MM.1S (cell line): ENCODE measurements around the gene AKAP8.

Source experiments
- DNase-seq: peaks from one replicate; pipeline ENCODE4 v3.0.0-alpha.2; 2015
- H2AFZ ChIP-seq: fragments of 300-600 bp; sonication (generic); 2 replicates; pipeline ENCODE4 v1.6.0; 2016; ENCODE audit warnings: antibody characterized with exemption, low read length
- H3F3A ChIP-seq: fragments of 300-600 bp; sonication (generic); 2 replicates; pipeline ENCODE4 v1.6.1; 2016; ENCODE audit warnings: mild to moderate bottlenecking, antibody characterized with exemption, low read length, moderate library complexity, mixed read lengths; ENCODE audit not compliant: insufficient read depth
- H3K27ac ChIP-seq: fragments of 300-600 bp; sonication (generic); 2 replicates; pipeline ENCODE4 v1.5.1; 2016; ENCODE audit warnings: mild to moderate bottlenecking, low read length
- H3K27me3 ChIP-seq: fragments of 300-600 bp; sonication (generic); replicated peaks from 2 replicates; pipeline ENCODE4 v1.6.0; 2016; ENCODE audit warnings: low read length; ENCODE audit not compliant: insufficient read depth
- H3K36me3 ChIP-seq: fragments of 300-600 bp; sonication (generic); replicated peaks from 2 replicates; pipeline ENCODE4 v1.6.1; 2016; ENCODE audit warnings: mild to moderate bottlenecking, low read length, mixed read lengths; ENCODE audit not compliant: insufficient read depth
- H3K4me1 ChIP-seq: fragments of 300-600 bp; sonication (generic); 2 replicates; pipeline ENCODE4 v1.6.1; 2016; ENCODE audit warnings: low read length, mixed read lengths
- H3K4me2 ChIP-seq: fragments of 300-600 bp; sonication (generic); 2 replicates; pipeline ENCODE4 v1.6.0; 2016; ENCODE audit warnings: low read depth, low read length
- H3K4me3 ChIP-seq: fragments of 300-600 bp; sonication (generic); 2 replicates; pipeline ENCODE4 v1.5.1; 2016; ENCODE audit warnings: low read length, mixed read lengths
- H3K79me2 ChIP-seq: fragments of 300-600 bp; sonication (generic); 2 replicates; pipeline ENCODE4 v1.6.1; 2016; ENCODE audit warnings: mixed run types, low read length, mixed read lengths
- H3K9ac ChIP-seq: fragments of 300-600 bp; sonication (generic); 2 replicates; pipeline ENCODE4 v1.6.1; 2016; ENCODE audit warnings: low read length, mixed read lengths
- H3K9me2 ChIP-seq: fragments of 300-600 bp; sonication (generic); replicated peaks from 2 replicates; pipeline ENCODE4 v1.6.1; 2016; ENCODE audit warnings: mild to moderate bottlenecking, low read length, mixed read lengths; ENCODE audit not compliant: insufficient read depth
- H3K9me3 ChIP-seq: fragments of 300-600 bp; sonication (generic); replicated peaks from 2 replicates; pipeline ENCODE4 v1.6.1; 2016; ENCODE audit warnings: mild to moderate bottlenecking, low read length, mixed read lengths; ENCODE audit not compliant: insufficient read depth
- H4K20me1 ChIP-seq: fragments of 300-600 bp; sonication (generic); 2 replicates; pipeline ENCODE4 v1.6.1; 2016; ENCODE audit warnings: mild to moderate bottlenecking, low read length, moderate library complexity, mixed read lengths; ENCODE audit not compliant: insufficient read depth
- CTCF ChIP-seq: fragments of 300-600 bp; sonication (generic); IDR thresholded peaks from 2 replicates; pipeline ENCODE4 v1.5.1; 2016; ENCODE audit warnings: antibody characterized with exemption, low read length, mixed read lengths
- EZH2 ChIP-seq: fragments of 300-600 bp; sonication (generic); optimal IDR thresholded peaks from 2 replicates; pipeline ENCODE3; 2017; ENCODE audit warnings: low read depth, mild to moderate bottlenecking, antibody characterized with exemption, low read length, mixed read lengths
- EZH2phosphoT487 ChIP-seq: fragments of 300-600 bp; sonication (generic); IDR thresholded peaks from 2 replicates; pipeline ENCODE4 v1.6.1; 2018; ENCODE audit warnings: antibody characterized with exemption, low read length

Gene AKAP8

GRCh38 chr19:15372470-15372869 is 7.1 kb downstream of the AKAP8 start:
- H3K4me1 ChIP-seq = peaks cover 7% of the 10 kb centered on the region; the same call in 1 of the 2 replicates
- no peak overlapping the region for H2AFZ ChIP-seq
- no peak for DNase-seq
- no peaks in the 10 kb centered on the region for H3F3A ChIP-seq
- H3K79me2 ChIP-seq = peaks cover 90% of the 10 kb centered on the region
- peaks cover 11% of the 10 kb centered on the region; the same call in 1 of the 2 replicates for H3K36me3 ChIP-seq
- no peak overlapping the region for H3K9ac ChIP-seq
- no peaks in the 10 kb centered on the region for H3K9me3 ChIP-seq
- no peak overlapping the region for H3K4me2 ChIP-seq
- peaks cover 22% of the 10 kb centered on the region for H4K20me1 ChIP-seq
- no peaks in the 10 kb centered on the region for H3K27me3 ChIP-seq
- TF ChIP-seq CTCF = no peak
- no peak for TF ChIP-seq EZH2
- TF ChIP-seq EZH2phosphoT487 = no peak
- no peak overlapping the region for H3K27ac ChIP-seq
- no peaks in the 10 kb centered on the region for H3K9me2 ChIP-seq
- no peak overlapping the region for H3K4me3 ChIP-seq

- no peaks in the 10 kb centered on the region for H3F3A ChIP-seq
- peaks cover 11% of the 10 kb centered on the region; the same call in 1 of the 2 replicates for H3K36me3 ChIP-seq
- H3K79me2 ChIP-seq = peaks cover 85% of the 10 kb centered on the region
- H3K9ac ChIP-seq = no peak overlapping the region
- no peak overlapping the region for H3K4me3 ChIP-seq
- no peak overlapping the region for H3K4me2 ChIP-seq
- H3K4me1 ChIP-seq = peaks cover 4% of the 10 kb centered on the region; the same call in 1 of the 2 replicates
- no peaks in the 10 kb centered on the region for H3K9me2 ChIP-seq
- DNase-seq = no peak
- H2AFZ ChIP-seq = no peak overlapping the region
- H3K9me3 ChIP-seq = no peaks in the 10 kb centered on the region
- TF ChIP-seq EZH2 = no peak
- TF ChIP-seq EZH2phosphoT487 = no peak
- no peak for TF ChIP-seq CTCF
- peaks cover 19% of the 10 kb centered on the region for H4K20me1 ChIP-seq
- no peak overlapping the region for H3K27ac ChIP-seq
- H3K27me3 ChIP-seq = no peaks in the 10 kb centered on the region
These were observed 7.7 kb downstream of the AKAP8 start for GRCh38 chr19:15371786-15372380.

- Histone ChIP-seq H2AFZ (no peak overlapping the region), H3K4me3 (no peak overlapping the region), H3F3A (no peaks in the 10 kb centered on the region), H3K4me2 (no peak overlapping the region), H3K9me3 (no peaks in the 10 kb centered on the region), H3K27me3 (no peaks in the 10 kb centered on the region), H3K9me2 (no peaks in the 10 kb centered on the region), H3K9ac (no peak overlapping the region), H4K20me1 (peaks cover 13% of the 10 kb centered on the region), H3K36me3 (peaks cover 11% of the 10 kb centered on the region; the same call in 1 of the 2 replicates), H3K4me1 (peaks cover 4% of the 10 kb centered on the region; the same call in 1 of the 2 replicates), H3K27ac (no peak overlapping the region), H3K79me2 (peaks cover 80% of the 10 kb centered on the region)
- no peak for TF ChIP-seq EZH2
- TF ChIP-seq EZH2phosphoT487 = no peak
- no peak for TF ChIP-seq CTCF
- DNase-seq = no peak
These were observed 8.5 kb downstream of the AKAP8 start for GRCh38 chr19:15371119-15371518.
